Measurements from ENCODE around the gene C16orf95.

- TF ChIP-seq CTCF (conservative IDR thresholded peaks at IDR 0.05; ENCODE audit: low read depth, low read length) (no peak), EZH2 (IDR thresholded peaks at IDR 0.05; ENCODE audit: borderline replicate concordance, low read depth, low read length, poor library complexity, severe bottlenecking) (no peak)
Observed at GRCh38 chr16:87279094-87279658, 38.0 kb downstream of the C16orf95 start.

All from A673 (cell line).